Gastroesophageal sphincter (tissue), 3 donors: Measurements from ENCODE around the gene SLC25A13.

Source experiments
- EP300 ChIP-seq: sonication (generic); formaldehyde crosslinking; IDR thresholded peaks from one replicate; pipeline ENCODE4 v1.6.1; 2017; ENCODE audit warnings: antibody characterized with exemption, mild to moderate bottlenecking
- POLR2A ChIP-seq, 2 donors: fragments of 450-650 bp; IDR thresholded peaks; one replicate each; pipeline ENCODE4 v1.6.1; 2017; ENCODE audit warnings: antibody characterized with exemption in 2 of 2, mild to moderate bottlenecking in 2 of 2, moderate library complexity in 1 of 2
- POLR2AphosphoS5 ChIP-seq: sonication (generic); formaldehyde crosslinking; IDR thresholded peaks from one replicate; pipeline ENCODE4 v1.6.1; 2017; ENCODE audit warnings: antibody characterized with exemption
- TF ChIP-seq, protein P1 (sequence below), 4 experiments: fragments of 200-600 bp in 2 of 4; fragments of 450-650 bp in 2 of 4; sonication (generic) in 1 of 4; IDR thresholded peaks; one replicate each; pipeline ENCODE4 v1.5.1; 2017 to 2019; ENCODE audit warnings: antibody characterized with exemption in 4 of 4, mild to moderate bottlenecking in 2 of 4, moderate library complexity in 2 of 4

GRCh38 chr7:96126382-96126781 lies 195.5 kb downstream of the SLC25A13 start:
- TF ChIP-seq, protein P1, sequence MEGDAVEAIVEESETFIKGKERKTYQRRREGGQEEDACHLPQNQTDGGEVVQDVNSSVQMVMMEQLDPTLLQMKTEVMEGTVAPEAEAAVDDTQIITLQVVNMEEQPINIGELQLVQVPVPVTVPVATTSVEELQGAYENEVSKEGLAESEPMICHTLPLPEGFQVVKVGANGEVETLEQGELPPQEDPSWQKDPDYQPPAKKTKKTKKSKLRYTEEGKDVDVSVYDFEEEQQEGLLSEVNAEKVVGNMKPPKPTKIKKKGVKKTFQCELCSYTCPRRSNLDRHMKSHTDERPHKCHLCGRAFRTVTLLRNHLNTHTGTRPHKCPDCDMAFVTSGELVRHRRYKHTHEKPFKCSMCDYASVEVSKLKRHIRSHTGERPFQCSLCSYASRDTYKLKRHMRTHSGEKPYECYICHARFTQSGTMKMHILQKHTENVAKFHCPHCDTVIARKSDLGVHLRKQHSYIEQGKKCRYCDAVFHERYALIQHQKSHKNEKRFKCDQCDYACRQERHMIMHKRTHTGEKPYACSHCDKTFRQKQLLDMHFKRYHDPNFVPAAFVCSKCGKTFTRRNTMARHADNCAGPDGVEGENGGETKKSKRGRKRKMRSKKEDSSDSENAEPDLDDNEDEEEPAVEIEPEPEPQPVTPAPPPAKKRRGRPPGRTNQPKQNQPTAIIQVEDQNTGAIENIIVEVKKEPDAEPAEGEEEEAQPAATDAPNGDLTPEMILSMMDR (IDR thresholded peaks at IDR 0.05) = no peak
- TF ChIP-seq POLR2A (IDR thresholded peaks at IDR 0.05) (no peak), EP300 (no peak), POLR2AphosphoS5 (no peak)
